ENCODE results near the gene SLC9C2. TPM values are rescaled to one million over a fixed set of nuclear protein-coding genes. Genes with fewer than 3 reads are reported as not detected.
"Not testable (repeated sequence)": the region's sequence is repeated elsewhere in the genome, so short reads cannot be mapped to it uniquely, and the experiment has no call there.

SLC9C2 gene
- total RNA-seq, 1 donor from 2014 or later: 0.54 TPM

DNA sequence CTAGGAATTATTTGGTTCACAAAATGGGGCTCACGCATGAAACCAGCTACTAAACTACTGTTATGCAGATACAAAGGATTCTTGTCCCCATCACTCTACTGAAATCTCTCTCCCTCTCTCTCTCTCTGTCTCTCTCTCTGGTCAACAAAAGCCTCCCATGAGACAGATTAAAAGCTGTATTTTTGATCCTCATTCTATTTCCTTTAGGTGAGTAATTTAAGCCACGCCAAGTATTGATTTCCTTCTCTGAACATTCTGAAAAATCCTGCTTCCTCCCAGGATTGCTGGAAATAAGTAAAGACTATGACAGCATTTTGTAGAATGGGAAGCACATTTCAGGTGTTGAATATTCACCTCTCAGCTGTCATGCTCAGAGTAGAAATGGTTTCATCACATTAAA is 82.1 kb downstream of the SLC9C2 start:
- Mint-ChIP-seq H3K36me3 (ENCODE audit: low read depth, unreplicated experiment) (no peaks in the 10 kb centered on the region), H3K27me3 (ENCODE audit: low read depth, unreplicated experiment) (no peaks in the 10 kb centered on the region), H3K9me3 (ENCODE audit: unreplicated experiment) (no peaks in the 10 kb centered on the region), H3K4me3 (ENCODE audit: unreplicated experiment) (no peak overlapping the region), H3K27ac (ENCODE audit: unreplicated experiment) (no peak overlapping the region), H3K4me1 (ENCODE audit: low read depth, unreplicated experiment) (peaks cover 2% of the 10 kb centered on the region)
- no peak for FAIRE-seq
- no peaks in the 10 kb centered on the region for H3K4me1 ChIP-seq (ENCODE audit: insufficient read depth, low read length)
- no peaks in the 10 kb centered on the region for H3K27me3 ChIP-seq (ENCODE audit: insufficient read depth, low read length)
- H2AFZ ChIP-seq (ENCODE audit: low read depth, low read length): no peak overlapping the region
- no peak overlapping the region for H3K4me2 ChIP-seq (ENCODE audit: low read length)
- no peak for DNase-seq (ENCODE audit: low read depth)
- no peak for TF ChIP-seq EZH2 (IDR thresholded peaks at IDR 0.05; ENCODE audit: insufficient read depth, low read length)
- TF ChIP-seq, protein P1, sequence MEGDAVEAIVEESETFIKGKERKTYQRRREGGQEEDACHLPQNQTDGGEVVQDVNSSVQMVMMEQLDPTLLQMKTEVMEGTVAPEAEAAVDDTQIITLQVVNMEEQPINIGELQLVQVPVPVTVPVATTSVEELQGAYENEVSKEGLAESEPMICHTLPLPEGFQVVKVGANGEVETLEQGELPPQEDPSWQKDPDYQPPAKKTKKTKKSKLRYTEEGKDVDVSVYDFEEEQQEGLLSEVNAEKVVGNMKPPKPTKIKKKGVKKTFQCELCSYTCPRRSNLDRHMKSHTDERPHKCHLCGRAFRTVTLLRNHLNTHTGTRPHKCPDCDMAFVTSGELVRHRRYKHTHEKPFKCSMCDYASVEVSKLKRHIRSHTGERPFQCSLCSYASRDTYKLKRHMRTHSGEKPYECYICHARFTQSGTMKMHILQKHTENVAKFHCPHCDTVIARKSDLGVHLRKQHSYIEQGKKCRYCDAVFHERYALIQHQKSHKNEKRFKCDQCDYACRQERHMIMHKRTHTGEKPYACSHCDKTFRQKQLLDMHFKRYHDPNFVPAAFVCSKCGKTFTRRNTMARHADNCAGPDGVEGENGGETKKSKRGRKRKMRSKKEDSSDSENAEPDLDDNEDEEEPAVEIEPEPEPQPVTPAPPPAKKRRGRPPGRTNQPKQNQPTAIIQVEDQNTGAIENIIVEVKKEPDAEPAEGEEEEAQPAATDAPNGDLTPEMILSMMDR (IDR thresholded peaks at IDR 0.05; ENCODE audit: insufficient read depth, low read depth, low read length): no peak
- no peak overlapping the region for H3K4me3 ChIP-seq (ENCODE audit: insufficient read depth, low read depth, low read length)
- H3K9ac ChIP-seq (ENCODE audit: low read length): no peak overlapping the region
- H3K79me2 ChIP-seq (ENCODE audit: insufficient read depth, low read length): no peaks in the 10 kb centered on the region
- H4K20me1 ChIP-seq (ENCODE audit: insufficient read depth, low read length): no peaks in the 10 kb centered on the region
- H3K36me3 ChIP-seq (ENCODE audit: insufficient read depth, low read length): no peaks in the 10 kb centered on the region
- no peak overlapping the region for H3K27ac ChIP-seq (ENCODE audit: low read depth, low read length)
- H3K9me3 ChIP-seq (ENCODE audit: insufficient read depth, low read depth, low read length): no peaks in the 10 kb centered on the region

DNA sequence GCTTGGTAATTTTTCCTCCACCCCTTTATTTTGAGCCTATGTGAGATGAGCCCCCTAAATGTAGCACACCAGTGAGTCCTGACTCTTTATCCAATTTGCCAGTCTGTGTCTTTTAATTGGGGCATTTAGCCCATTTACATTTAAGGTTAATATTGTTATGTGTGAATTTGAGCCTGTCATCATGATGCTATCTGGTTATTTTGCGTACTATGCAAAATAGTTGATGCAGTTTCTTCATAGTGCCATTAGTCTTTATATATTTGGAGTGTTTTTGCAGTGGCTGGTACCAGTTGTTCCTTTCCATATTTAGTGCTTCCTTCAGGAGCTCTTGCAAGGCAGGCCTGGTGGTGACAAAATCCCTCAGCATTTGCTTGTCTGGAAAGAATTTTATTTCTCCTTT is 88.4 kb downstream of the SLC9C2 start:
- H3K36me3 Mint-ChIP-seq (ENCODE audit: low read depth, unreplicated experiment); H3K4me3 ChIP-seq (ENCODE audit: insufficient read depth, low read depth, low read length); DNase-seq (ENCODE audit: low read depth); H3K79me2 ChIP-seq (ENCODE audit: insufficient read depth, low read length); H3K9me3 ChIP-seq (ENCODE audit: insufficient read depth, low read depth, low read length); H3K9ac ChIP-seq (ENCODE audit: low read length); H3K27me3 Mint-ChIP-seq (ENCODE audit: low read depth, unreplicated experiment); H3K27me3 ChIP-seq (ENCODE audit: insufficient read depth, low read length); H3K27ac ChIP-seq (ENCODE audit: low read depth, low read length); H4K20me1 ChIP-seq (ENCODE audit: insufficient read depth, low read length); FAIRE-seq; H3K27ac Mint-ChIP-seq (ENCODE audit: unreplicated experiment); H2AFZ ChIP-seq (ENCODE audit: low read depth, low read length); H3K4me3 Mint-ChIP-seq (ENCODE audit: unreplicated experiment); H3K4me1 Mint-ChIP-seq (ENCODE audit: low read depth, unreplicated experiment); H3K9me3 Mint-ChIP-seq (ENCODE audit: unreplicated experiment); H3K36me3 ChIP-seq (ENCODE audit: insufficient read depth, low read length); H3K4me1 ChIP-seq (ENCODE audit: insufficient read depth, low read length); H3K4me2 ChIP-seq (ENCODE audit: low read length): not testable (repeated sequence)

DNA sequence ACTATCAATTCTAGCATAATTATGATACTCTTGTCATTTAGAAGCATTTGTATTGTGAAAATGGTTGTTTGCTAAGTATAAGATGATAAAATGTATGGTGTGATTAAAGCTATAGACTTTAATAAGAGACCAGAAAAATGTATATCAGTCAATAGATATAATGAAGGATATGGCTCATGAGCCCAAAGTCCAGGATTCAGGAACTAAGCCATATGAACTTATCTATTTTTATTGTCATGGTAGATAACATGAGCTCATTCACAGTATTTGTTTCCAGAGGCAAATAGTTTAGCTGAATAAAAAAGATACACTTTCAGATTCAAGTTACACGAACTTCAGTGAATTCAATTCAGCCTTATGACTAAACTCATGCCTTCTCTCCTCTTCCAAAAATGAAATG is 93.1 kb downstream of the SLC9C2 start:
- TF ChIP-seq, protein P1 (IDR thresholded peaks at IDR 0.05; ENCODE audit: insufficient read depth, low read depth, low read length): no peak
- no peak for TF ChIP-seq EZH2 (IDR thresholded peaks at IDR 0.05; ENCODE audit: insufficient read depth, low read length)
- Histone ChIP-seq H3K79me2 (ENCODE audit: insufficient read depth, low read length) (no peaks in the 10 kb centered on the region), H2AFZ (ENCODE audit: low read depth, low read length) (no peak overlapping the region), H3K36me3 (ENCODE audit: insufficient read depth, low read length) (no peaks in the 10 kb centered on the region), H3K4me3 (ENCODE audit: insufficient read depth, low read depth, low read length) (no peak overlapping the region), H3K4me2 (ENCODE audit: low read length) (no peak overlapping the region), H3K27me3 (ENCODE audit: insufficient read depth, low read length) (no peaks in the 10 kb centered on the region), H3K4me1 (ENCODE audit: insufficient read depth, low read length) (peaks cover 10% of the 10 kb centered on the region), H3K9me3 (ENCODE audit: insufficient read depth, low read depth, low read length) (no peaks in the 10 kb centered on the region), H4K20me1 (ENCODE audit: insufficient read depth, low read length) (no peaks in the 10 kb centered on the region), H3K9ac (ENCODE audit: low read length) (no peak overlapping the region), H3K27ac (ENCODE audit: low read depth, low read length) (no peak overlapping the region)
- Mint-ChIP-seq H3K27ac (ENCODE audit: unreplicated experiment) (no peak overlapping the region), H3K36me3 (ENCODE audit: low read depth, unreplicated experiment) (no peaks in the 10 kb centered on the region), H3K27me3 (ENCODE audit: low read depth, unreplicated experiment) (no peaks in the 10 kb centered on the region), H3K9me3 (ENCODE audit: unreplicated experiment) (peaks cover 6% of the 10 kb centered on the region), H3K4me3 (ENCODE audit: unreplicated experiment) (no peak overlapping the region), H3K4me1 (ENCODE audit: low read depth, unreplicated experiment) (peaks cover 20% of the 10 kb centered on the region)
- DNase-seq (ENCODE audit: low read depth) (no peak), FAIRE-seq (no peak)

Measured in astrocyte (in vitro differentiated cells and primary cell).